ENCODE data around the gene HILPDA.
"Not testable (repeated sequence)": the region's sequence is repeated elsewhere in the genome, so short reads cannot be mapped to it uniquely, and the experiment has no call there.

Gene HILPDA

DNA sequence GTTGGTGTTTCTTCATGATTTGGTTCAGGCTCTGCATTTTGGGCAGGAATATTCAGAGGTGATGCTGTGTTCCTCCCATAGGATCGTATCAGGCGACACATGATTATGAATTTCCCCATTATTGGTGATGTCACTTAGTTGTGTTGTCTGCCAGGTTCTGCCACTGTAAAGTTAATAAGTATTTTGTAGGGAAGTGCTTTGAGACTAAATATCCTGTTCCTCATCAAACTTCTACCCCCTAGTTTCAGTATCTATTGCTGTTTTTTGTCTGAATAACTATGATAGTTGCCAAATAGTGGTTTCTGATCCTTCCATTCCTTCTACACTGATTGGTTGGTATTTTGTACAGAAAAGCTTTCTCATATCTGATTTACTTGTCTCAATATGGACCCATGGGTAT, 49.7 kb downstream of the HILPDA start:
- WGBS, 2 experiments = 95 to 100% methylated on average over 2 of the region's 2 CpGs
- not testable (repeated sequence) for H3K36me3 ChIP-seq (ENCODE audit: control insufficient read depth, insufficient read depth, low read length); H3K4me1 ChIP-seq (ENCODE audit: control insufficient read depth, insufficient read depth, low read length); H3K27ac ChIP-seq (ENCODE audit: insufficient read depth, low read depth, low read length, poor library complexity, severe bottlenecking); H3K9me3 ChIP-seq (ENCODE audit: control insufficient read depth, low read length); H3K4me3 ChIP-seq (ENCODE audit: insufficient read depth, low read depth, low read length); H3K27me3 ChIP-seq (ENCODE audit: control insufficient read depth, insufficient read depth, low read length, poor library complexity, severe bottlenecking)

DNA sequence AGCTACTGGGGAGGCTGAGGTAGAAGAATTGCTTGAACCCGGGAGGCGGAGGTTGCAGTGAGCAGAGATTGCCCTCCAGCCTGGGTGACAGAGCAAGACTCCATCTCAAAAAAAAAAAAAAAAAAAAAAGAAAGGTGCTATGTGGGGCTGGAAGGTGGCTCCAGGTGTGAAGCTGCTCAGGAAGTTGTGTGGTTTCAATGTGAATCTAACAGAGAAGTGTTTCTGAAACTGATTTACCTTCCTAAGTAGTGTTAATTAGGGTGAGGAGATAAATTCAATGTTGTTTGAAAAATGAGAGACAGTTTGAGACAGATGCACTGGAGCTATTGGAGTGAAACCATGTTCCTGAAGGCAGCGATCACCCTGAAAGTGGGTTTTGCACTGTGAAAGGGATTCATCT, 51.1 kb downstream of the HILPDA start:
- H3K27ac ChIP-seq (ENCODE audit: insufficient read depth, low read depth, low read length, poor library complexity, severe bottlenecking); H3K9me3 ChIP-seq (ENCODE audit: control insufficient read depth, low read length); H3K27me3 ChIP-seq (ENCODE audit: control insufficient read depth, insufficient read depth, low read length, poor library complexity, severe bottlenecking); H3K4me3 ChIP-seq (ENCODE audit: insufficient read depth, low read depth, low read length); H3K4me1 ChIP-seq (ENCODE audit: control insufficient read depth, insufficient read depth, low read length); H3K36me3 ChIP-seq (ENCODE audit: control insufficient read depth, insufficient read depth, low read length): not testable (repeated sequence)
- WGBS, 2 experiments = 93 to 98% methylated on average over 3 of the region's 3 CpGs

DNA sequence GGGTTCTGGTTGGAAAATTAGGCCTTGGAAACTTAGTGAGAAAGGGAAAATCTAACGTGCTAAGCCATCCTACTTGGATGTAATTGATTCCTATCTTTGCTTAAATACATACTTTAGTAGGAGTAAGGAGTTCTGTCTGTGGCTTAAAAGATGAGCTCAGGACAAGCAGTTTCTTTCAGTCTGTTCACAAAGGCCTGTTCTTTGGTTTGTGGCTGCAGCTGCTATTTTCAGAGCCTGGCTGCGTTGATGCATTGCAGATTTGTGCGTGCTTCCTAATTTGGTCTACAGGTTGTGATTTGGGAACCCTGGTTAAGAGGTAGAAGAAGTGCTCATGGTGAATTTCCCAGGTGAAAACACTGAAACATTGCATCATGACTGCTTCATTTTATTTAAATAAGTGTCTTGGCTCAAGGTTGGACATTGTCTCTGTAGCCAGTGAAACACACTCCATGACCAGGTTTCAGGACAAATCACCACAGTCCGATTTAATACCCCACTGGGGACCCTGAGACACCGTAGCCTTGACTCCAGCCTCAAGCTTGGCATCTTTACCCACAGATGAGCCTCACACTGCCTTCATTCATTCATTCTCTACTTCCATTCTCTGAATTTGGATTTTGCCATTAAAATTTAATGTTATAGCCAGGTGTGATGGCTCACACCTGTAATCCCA, 51.8 kb downstream of the HILPDA start:
- H3K36me3 ChIP-seq (ENCODE audit: control insufficient read depth, insufficient read depth, low read length); H3K27me3 ChIP-seq (ENCODE audit: control insufficient read depth, insufficient read depth, low read length, poor library complexity, severe bottlenecking); H3K4me1 ChIP-seq (ENCODE audit: control insufficient read depth, insufficient read depth, low read length); H3K27ac ChIP-seq (ENCODE audit: insufficient read depth, low read depth, low read length, poor library complexity, severe bottlenecking); H3K4me3 ChIP-seq (ENCODE audit: insufficient read depth, low read depth, low read length); H3K9me3 ChIP-seq (ENCODE audit: control insufficient read depth, low read length): not testable (repeated sequence)
- WGBS, 2 experiments = 94 to 98% methylated on average over 5 of the region's 5 CpGs

All from ectodermal cell (in vitro differentiated cells).